GM19351 (cell line): Measurements from ENCODE around the gene MPV17.
A peak's percentile ranks its signal among the peaks of the same experiment; 100 is the strongest.
"Not testable (repeated sequence)": the region's sequence is repeated elsewhere in the genome, so short reads cannot be mapped to it uniquely, and the experiment has no call there.

Experiments
- ATAC-seq: cut with Tn5 transposase; IDR thresholded peaks from one replicate; pipeline ENCODE4 v1.9.1; 2021; ENCODE audit warnings: mild to moderate bottlenecking, moderate library complexity; ENCODE audit not compliant: unreplicated experiment

The MPV17 gene, protein sequence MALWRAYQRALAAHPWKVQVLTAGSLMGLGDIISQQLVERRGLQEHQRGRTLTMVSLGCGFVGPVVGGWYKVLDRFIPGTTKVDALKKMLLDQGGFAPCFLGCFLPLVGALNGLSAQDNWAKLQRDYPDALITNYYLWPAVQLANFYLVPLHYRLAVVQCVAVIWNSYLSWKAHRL

DNA sequence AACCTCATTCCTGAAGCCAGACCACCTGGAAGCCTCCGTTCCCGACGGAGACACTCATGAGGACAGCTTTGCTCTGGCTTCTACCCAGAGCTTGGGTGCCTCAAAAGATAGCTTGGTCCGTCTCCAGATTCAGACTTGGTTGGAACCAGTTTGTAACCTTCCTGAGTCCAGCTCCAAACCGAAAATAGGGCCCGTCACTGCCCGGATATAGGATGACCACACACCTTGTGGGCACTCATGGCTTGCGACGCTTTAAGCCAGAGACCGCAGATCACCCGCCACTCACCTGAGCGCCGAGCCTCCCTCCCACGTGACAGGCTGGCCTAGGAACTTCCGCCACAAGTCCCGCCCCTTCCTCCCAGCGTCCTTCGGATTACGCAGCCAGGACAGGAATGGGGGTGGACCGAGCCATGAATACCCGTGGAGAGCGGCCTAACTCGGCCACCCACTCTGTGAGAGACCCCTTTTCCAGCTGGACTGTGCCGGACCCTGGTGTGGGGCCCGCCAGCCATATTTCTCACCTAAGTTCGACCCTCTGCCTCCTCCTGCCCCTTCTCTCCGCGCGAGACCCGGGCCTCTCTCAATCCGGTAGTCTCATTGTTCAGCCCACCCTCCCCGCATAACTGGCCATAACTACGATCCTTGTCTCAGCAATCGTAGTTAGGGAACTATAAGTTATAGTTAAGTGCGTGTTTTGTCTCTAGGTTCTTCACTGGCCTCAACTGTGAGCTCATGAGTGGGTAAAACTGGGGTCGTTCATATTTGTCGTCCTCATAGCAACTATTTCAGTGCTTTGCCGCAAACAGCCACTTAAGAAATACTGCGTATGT is at the start of gene MPV17:
Gene MPV17, minus strand, starts transcription at position 332 of the 830 bp plus-strand sequence. CDS start 580 bp downstream, outside the sequence.
- ATAC-seq = peak; percentile 88

- peak; percentile 20 for ATAC-seq
These were observed 48.1 kb upstream of the MPV17 start for GRCh38 chr2:27370816-27371620.

- ATAC-seq = peak; percentile 88
These were observed 47.3 kb upstream of the MPV17 start, which contains the start of the genes EIF2B4 and SNX17 for GRCh38 chr2:27370026-27370815. Gene EIF2B4, minus strand, starts transcription at chr2:27370338. Its CDS starts 24 bp downstream, at chr2:27370314. Gene SNX17, plus strand, starts transcription at chr2:27370616. Its CDS starts 128 bp downstream, at chr2:27370744.

- no peak for ATAC-seq
These were observed 46.7 kb upstream of the MPV17 start for GRCh38 chr2:27369471-27370025.

GRCh38 chr2:27363933-27364332 is 41.0 kb upstream of the MPV17 start:
- ATAC-seq = no peak

DNA sequence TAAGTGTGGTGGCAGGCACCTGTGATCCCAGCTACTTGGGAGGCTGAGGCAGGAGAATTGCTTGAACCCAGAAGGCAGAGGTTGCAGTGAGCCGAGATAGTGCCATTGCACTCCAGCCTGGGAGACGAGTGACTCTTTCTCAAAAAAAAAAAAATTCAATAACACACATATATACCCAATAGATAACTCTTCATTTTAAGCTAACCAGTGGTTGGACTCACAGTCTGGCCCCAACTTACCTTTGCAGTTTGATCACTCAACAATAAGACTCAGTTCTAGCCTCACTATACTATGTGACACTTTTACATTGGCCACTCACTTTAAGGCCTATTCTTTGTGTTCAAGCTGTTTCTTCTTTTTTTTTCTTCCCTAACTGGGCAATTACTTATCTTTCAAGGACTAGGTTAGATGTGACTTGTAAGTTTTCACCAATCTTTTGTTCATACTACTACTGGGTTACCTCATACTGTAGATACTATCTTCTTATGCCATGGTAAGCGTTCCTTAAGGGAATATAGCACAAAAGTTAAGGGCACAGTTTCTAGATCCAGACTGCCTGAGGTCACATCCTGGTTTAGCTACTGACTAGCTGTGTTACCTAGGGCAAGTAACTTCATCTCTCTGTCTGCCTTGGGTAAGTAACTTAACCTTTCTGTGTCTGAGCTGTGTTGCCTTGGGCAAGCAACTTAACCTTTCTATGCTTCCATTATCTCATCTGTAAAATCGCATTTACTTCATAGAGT is 40.0 kb upstream of the MPV17 start:
- no peak for ATAC-seq

DNA sequence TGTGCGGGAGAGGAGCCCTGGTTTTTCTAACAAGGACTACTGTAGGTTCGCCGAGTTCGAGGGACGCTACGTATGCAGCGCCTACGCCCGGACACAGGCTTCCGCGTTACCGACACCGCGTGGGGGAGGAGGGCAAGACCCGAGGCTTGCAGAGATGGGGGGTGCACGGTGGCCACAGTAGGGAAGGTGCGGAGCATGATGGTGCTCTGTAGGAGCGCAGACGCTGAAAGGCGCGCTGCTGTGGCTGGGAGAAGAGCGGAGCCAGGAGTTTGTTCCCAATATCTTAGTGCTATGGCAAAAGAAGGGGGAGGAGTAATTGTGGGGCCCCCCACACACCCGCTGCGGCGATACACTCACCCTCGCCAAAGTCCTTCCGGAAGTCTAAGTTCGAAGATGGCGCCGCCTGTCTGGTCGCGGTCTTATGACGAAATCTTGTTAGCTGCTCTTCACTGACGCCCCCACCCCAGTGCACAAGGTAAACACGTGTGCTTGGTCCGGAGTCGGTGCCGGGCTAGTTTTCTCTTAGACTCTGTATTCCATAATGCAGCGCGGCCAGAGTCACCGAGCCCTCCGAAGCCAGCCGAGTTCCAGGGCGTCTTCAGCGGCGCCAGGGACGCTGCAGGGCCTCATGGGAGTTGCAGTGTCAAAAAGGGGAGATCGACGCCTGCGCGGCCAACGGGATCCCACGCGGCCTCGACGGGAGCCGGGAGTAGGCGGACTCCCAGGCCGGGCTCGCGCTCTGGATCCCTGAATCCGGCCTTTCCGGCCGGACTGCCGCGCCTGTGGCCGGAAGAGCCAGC is 33.7 kb upstream of the MPV17 start, which contains the start of gene GTF3C2:
Gene GTF3C2, minus strand, starts transcription at position 383 of the 800 bp plus-strand sequence. CDS start 13,210 bp downstream, outside the sequence.
- ATAC-seq = peak; percentile 83

GRCh38 chr2:27356056-27356381 is 33.1 kb upstream of the MPV17 start:
- ATAC-seq = peak; percentile 31

DNA sequence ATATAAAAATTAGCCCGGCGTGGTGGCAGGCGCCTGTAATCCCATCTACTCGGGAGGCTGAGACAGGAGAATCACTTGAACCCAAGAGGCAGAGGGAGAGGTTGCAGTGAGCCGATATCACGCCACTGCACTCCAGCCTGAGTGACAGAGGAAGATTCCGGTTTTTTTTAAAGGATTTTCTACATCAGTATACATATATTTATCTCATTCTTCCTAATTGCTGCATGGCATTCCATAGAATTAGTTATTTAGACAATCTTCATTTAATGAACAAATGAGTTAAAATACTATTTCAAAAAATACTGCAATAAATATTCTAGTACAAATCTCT is 31.7 kb upstream of the MPV17 start:
- ATAC-seq = no peak

DNA sequence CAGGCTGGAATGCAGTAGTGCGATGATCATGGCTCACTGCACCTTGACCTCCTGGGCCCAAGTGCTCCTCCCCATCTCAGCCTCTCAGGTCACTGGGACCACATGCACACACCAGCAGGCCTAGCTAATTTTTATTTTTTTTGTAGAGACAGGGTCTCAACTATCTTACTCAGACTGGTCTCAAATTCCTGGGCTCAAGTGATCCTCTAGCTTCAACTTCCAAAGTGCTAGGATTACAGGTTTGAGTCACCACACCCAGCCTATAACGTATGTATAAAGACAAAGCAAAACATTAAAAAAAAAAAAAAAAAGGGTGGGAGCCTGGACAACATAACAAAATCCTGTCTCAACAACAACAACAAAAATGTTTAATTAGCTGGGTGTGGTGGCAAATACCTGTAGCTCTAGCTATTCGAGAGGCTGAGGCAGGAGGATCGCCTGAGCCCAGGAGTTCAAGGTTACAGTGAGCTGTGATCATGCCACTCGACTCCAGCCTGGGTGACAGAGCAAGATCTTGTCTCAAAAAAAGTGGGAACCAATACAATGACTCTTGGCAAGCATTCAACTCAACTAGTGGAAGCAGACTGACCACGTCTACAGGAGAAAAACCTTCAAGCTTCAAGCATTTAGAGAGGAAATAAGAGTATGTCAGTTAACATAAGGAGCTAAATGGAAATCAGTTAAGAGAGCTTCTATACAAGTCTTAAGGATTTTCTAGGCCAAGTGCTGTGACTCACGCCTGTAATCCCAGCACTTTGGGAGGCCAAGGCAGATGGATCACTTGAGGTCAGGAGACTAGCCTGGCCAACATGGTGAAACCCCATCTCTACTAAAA is 31.1 kb upstream of the MPV17 start:
- ATAC-seq = no peak

DNA sequence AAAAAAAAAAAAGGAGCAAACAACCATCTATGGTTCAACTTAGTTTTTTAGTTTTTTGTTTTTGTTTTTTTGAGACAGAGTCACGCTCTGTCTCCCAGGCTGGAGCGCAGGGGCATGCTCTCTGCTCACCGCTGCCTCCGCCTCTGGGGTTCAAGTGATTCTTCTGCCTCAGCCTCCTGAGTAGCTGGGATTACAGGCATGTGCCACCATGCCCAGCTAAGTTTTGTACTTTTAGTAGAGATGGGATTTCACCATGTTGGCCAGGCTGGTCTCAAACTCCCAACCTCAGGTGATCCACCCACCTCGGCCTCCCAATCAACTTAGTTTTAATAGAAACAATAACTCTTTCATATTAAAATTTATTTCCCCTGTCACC is 30.5 kb upstream of the MPV17 start:
- ATAC-seq = not testable (repeated sequence)

DNA sequence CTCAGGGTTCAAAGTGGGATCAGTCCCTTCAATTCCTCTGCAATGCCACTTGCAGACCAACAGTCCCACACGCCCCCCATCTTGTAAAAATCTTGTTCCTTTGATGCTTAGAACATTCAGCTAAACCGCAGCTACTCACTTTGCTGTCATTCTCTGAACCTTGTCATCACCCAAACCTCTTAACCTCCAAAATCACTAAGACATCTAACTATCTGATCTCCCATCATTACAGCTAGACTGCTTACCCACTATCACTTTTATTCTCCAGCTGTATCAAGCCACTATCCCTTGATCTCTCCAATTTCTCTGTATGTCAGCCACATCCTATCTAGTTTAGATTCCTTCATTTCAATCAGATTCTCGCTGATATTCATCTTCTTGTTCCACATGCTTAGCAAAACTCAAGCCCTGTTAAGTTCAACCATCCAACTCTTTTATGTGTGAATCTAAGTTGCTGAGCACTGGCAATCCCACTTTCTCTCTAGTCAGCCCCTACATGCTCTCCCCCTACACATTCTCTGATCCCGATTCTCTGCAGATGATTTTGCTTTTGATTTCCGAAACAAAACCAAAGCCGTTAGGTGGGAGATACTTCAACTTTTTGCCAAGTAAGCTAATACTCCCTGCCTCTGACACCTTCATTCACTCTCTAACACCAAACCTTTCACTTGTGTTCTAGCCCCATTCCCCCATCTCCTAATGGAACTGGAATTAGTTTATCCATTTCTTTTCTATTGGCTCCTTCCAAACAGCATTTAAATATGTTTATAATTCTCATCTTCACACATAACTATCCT is 29.1 kb upstream of the MPV17 start:
- ATAC-seq = no peak

DNA sequence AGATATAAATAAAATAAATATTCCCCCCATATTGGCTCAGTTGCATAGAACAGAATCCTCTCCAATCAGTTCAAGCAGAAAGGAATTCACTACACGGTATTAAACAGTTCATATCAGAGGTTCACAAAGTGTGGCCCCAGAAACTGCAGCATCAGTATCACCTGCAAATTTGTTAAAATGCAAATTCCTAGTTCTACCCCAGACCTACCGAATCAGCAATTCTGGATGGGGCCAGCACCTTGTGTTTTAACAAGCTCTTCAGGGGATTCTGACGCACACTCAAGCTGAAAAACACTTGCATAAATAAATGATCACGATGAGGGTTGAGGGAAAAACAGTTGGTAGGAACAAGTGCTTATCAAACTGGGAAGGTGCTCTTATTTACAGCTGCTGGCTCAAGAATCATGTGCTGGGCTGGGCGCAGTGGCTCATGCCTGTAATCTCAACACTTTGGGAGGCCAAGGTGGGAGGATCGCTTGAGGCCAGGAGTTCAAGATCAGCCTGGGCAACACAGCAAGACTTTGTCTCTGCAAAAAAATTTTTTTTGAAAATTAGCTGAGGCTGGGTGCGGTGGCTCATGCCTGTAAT is 27.3 kb upstream of the MPV17 start:
- no peak for ATAC-seq

DNA sequence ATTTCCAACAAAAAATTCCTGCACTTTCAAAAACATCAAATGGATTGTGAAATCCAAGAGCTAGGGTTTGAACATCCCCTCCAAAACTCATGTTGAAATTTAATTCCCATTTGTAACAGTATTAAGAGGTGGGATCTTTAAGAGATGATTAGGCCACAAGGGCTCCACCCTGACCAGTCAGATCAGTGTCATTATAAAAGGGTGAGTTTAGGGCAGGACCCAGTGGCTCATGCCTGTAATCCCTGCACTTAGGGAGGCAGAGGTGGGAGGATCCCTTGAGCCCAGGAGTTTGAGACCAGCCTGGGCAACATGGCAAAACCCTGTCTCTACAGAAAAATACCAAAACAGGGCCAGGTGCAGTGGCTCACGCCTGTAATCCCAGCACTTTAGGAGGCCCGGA is 24.7 kb upstream of the MPV17 start:
- no peak for ATAC-seq

DNA sequence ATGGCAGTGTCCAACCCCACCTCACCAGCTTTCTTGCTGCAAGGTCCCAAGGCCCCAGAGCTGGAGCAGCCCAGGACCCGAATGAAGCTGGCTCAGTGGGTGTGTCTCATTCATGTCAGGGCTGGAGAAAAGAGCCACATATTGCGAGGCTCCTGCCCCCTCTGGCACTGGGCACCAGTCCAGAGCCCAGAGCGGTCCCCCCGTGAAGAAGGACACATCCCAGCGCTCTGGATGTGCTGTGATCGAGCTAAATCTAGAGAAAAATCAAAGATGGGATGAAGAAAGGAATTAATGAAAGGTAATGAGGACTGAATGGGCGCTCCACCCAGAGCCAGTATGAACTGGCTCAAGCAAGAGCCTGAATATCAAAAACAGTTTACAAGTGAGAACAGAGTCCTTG is 13.3 kb upstream of the MPV17 start:
- no peak for ATAC-seq

DNA sequence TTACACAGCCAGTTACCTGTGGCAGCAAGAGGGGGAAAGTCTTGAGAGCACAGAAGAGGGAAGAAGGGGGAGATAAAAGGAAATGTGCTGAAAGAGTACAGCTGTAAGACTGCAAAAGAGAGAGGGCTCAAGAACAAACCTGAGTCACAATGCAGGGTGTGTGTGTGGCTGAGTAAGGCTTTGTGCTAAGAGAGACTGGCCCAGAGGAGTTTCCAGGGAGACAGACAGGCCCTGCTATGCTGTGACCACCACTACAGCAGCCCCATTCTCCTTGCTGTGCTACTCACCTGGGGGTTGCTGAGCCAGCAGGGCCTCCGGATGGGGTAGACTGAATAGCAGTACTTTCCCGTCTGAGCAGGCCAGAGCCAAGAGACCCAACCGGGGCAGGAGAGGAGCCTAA is 12.4 kb upstream of the MPV17 start:
- no peak for ATAC-seq

DNA sequence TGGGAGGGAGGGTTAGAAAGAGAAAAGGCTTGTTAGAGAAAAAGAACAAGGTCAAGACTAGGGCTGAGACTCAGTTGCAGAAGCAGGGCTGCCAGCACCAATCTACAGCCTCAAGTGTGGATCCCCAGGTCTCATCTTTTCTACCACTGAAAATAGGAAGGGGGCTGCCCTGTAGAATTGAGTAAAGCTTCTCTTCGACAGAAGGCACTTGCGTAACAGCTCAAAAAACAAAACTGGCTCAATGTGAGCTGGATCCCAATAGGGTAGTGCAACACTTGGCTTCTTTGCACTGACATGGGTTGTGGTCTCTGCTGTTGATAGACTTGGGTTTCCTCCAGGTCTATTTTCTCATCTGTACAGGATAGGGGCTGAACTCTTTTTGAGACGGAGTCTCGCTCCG is 1.8 kb upstream of the MPV17 start:
- no peak for ATAC-seq
